Epithelial cell of esophagus (primary cell): ENCODE measurements around the gene ABLIM2.

ENCODE experiments used
- DNase-seq: peaks from one replicate; pipeline ENCODE4 v3.0.0; 2010; ENCODE audit warnings: low read depth
- H3K4me3 ChIP-seq: 2 replicates; pipeline ENCODE4 v1.5.1; 2011; ENCODE audit warnings: mild to moderate bottlenecking, low read length, control low read depth
- TF ChIP-seq, protein P1 (sequence below): IDR thresholded peaks from 2 replicates; pipeline ENCODE4 v1.5.1; 2011; ENCODE audit warnings: low read depth, mild to moderate bottlenecking, low read length, control low read depth, inconsistent platforms; ENCODE audit not compliant: insufficient read depth; ENCODE audit errors: missing control alignments

Gene ABLIM2

DNA sequence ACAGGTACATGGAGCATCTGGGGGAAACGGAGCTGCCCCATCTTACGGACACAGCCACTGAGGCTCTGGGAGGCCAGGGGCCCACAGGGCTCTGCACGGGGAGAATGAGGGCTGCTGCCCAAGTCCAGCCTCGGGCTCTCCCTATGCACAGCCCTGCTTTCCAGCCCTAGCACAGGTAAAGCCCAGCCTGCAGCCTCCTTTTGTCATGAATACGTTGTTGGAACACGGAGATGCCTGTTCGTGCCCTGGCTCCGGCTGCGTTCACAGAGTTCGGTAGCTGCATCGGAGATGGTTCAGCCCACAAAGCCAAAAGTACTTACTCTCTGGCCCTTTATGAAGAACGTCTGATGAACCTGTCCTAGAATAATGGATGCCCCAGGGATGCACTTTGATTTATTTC is 150.2 kb downstream of the ABLIM2 start:
- TF ChIP-seq, protein P1, sequence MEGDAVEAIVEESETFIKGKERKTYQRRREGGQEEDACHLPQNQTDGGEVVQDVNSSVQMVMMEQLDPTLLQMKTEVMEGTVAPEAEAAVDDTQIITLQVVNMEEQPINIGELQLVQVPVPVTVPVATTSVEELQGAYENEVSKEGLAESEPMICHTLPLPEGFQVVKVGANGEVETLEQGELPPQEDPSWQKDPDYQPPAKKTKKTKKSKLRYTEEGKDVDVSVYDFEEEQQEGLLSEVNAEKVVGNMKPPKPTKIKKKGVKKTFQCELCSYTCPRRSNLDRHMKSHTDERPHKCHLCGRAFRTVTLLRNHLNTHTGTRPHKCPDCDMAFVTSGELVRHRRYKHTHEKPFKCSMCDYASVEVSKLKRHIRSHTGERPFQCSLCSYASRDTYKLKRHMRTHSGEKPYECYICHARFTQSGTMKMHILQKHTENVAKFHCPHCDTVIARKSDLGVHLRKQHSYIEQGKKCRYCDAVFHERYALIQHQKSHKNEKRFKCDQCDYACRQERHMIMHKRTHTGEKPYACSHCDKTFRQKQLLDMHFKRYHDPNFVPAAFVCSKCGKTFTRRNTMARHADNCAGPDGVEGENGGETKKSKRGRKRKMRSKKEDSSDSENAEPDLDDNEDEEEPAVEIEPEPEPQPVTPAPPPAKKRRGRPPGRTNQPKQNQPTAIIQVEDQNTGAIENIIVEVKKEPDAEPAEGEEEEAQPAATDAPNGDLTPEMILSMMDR = no peak
- DNase-seq = no peak
- no peak overlapping the region for H3K4me3 ChIP-seq

DNA sequence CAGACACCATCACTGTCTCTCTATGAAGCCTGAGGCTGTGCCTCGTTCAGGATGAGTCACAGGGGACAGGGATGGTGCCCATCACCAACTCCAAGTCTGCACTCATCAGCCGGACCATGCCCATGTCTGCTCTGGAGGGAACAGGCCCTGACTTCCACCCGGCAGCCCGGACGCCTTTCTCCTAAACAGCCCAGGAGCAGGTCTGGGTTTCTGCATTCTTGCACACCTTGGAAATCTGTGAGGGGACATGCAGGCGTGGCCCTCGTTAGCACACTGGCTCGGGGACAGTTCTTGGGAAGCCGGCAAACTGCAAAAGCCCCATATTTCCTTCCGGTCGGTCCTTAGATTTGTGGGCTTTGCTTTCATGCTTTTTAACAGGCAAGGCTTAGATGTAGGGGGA is 151.0 kb downstream of the ABLIM2 start:
- no peak for DNase-seq
- H3K4me3 ChIP-seq = no peak overlapping the region
- TF ChIP-seq, protein P1 = no peak

DNA sequence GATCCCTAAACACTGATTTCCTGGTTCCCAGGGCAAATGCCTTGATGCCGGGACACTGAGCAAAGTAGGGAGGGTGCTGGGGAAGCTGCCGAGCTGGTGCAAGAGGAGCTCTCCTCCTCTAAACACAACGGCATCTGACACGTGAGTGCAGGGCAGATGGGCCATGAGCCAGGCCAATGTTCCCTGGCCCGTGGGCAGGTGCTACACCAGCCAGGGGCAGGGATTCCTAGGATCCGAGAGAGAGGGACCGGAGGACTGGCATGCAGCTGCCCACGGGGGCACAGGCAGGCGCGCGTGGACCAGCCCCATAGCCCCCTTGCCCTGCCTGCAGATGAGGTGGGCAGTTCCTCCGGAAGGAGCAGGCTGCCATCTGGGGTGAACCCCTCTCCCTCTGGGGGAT is 152.1 kb downstream of the ABLIM2 start:
- TF ChIP-seq, protein P1 = no peak
- no peak overlapping the region for H3K4me3 ChIP-seq
- DNase-seq = no peak

DNA sequence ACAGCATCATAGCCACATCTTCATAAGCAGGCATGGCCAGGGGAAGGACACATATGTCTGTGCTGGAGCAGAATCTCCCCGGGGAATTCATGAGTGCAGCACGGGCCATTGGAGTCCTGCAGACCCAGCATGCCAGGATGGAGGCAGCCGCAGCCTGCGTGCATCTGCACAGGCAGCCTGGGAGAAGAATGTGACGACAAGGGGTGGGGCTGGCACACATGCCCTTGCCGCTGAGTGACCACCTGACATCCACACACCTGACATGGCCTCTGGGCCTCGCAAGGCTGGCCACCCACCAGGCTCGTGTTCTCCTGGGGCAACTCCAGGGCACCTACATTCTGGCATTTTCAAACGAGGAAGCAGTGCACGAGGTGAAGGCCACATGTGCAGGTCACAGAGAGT is 152.8 kb downstream of the ABLIM2 start:
- TF ChIP-seq, protein P1 = no peak
- no peak for DNase-seq

DNA sequence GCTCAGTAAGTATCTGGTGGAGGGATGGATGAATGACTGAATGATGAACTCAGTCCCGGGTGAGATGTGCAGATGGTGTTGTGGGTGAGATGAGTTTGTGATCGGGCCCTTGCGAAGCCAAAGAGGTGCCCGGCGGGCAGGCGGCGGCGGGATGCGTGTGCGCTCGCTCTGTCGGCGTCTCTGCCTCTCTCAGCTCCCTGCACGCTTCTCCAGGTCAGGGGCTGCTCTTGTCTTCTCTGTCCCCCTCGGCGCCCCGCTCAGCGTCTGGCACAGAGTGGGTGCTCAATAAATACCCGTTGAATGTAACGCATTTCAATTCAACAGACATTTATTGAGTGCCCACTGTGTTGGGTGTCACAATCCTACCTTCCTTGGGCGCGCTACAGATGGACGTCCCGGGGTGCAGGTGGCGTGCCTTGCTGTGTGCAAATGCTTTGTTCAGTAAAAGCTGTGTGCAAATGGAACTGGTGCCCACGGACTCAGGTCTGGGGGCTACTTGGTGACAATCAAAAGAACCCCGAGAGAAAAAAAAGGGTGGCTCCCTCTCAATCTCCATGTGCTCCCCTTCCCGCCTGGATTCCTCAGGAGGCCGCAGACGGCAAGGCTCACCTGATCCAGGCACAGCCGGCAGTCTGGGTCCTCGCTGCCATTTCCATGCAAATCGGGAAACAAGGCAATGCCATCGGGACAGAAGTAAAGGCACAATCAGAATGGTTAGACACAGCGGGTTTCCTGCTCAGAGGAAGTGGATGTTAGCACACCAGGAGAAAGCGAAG is 153.4 kb downstream of the ABLIM2 start:
- no peak for DNase-seq
- H3K4me3 ChIP-seq = no peak overlapping the region
- TF ChIP-seq, protein P1 = no peak

More for the DNA sequence above, 152.8 kb downstream of the ABLIM2 start:
- no peak overlapping the region for H3K4me3 ChIP-seq

GRCh38 chr4:8004066-8004465 is 154.5 kb downstream of the ABLIM2 start:
- no peak overlapping the region for H3K4me3 ChIP-seq
- TF ChIP-seq, protein P1 = no peak
- DNase-seq = no peak
